ENCODE measurements around the gene COPZ1.
"Not testable (repeated sequence)": the region's sequence is repeated elsewhere in the genome, so short reads cannot be mapped to it uniquely, and the experiment has no call there.

GRCh38 chr12:54281694-54282093 is 43.2 kb upstream of the COPZ1 start:
- TF ChIP-seq EZH2phosphoT487 (IDR thresholded peaks at IDR 0.05; ENCODE audit: insufficient read depth, low read depth); EZH2 (IDR thresholded peaks at IDR 0.05; ENCODE audit: insufficient read depth, poor library complexity, severe bottlenecking): not testable (repeated sequence)

All from GM23248 (cell line).